IMR-90 (cell line): Measurements from ENCODE around the gene HAO2. TPM values are rescaled to one million over a fixed set of nuclear protein-coding genes. Genes with fewer than 3 reads are reported as not detected.

ENCODE experiments used
- ATAC-seq: fragments of 200-7000 bp; cut with Tn5 transposase; 2 replicates; pipeline ENCODE4 v1.9.1; 2020; ENCODE audit warnings: low read depth, mild to moderate bottlenecking, moderate library complexity
- BruUV-seq: library from RNA; stranded (reverse); fragments of 400-500 nt; replicated peaks from 2 replicates; lab custom pipeline; 2021; lab: Mats Ljungman, UMichigan
- CTCF ChIA-PET: fragments of 300-600 bp; formaldehyde crosslinking; extraction: SDS; loops from one replicate; lab custom pipeline; 2021; ENCODE audit warnings: antibody characterized with exemption; lab: Yijun Ruan, JAX
- POLR2A ChIA-PET: fragments of 300-600 bp; sonication (Branson Sonifier 250); formaldehyde crosslinking; loops from one replicate; lab custom pipeline; 2022; ENCODE audit warnings: antibody characterized with exemption; ENCODE audit not compliant: unreplicated experiment; lab: Charles Lee
- DNase-seq: peaks from one replicate; pipeline ENCODE4 v3.0.0; 2013
- H2AFZ ChIP-seq: replicated peaks from 2 replicates; pipeline ENCODE3; 2013; ENCODE audit warnings: low read length, mild to moderate bottlenecking; ENCODE audit not compliant: poor library complexity
- H2AK5ac ChIP-seq: 2 replicates; pipeline ENCODE4 v1.6.1; 2013; ENCODE audit warnings: low read depth, low read length, inconsistent platforms
- H2AK9ac ChIP-seq: replicated peaks from 2 replicates; pipeline ENCODE3; 2013; ENCODE audit warnings: mild to moderate bottlenecking, low read depth, low read length, moderate library complexity; ENCODE audit not compliant: poor library complexity
- H2BK120ac ChIP-seq: 2 replicates; pipeline ENCODE4 v1.6.1; 2013; ENCODE audit warnings: low read depth, low read length, inconsistent platforms
- H2BK15ac ChIP-seq: 3 replicates; pipeline ENCODE4 v1.6.1; 2013; ENCODE audit warnings: low read depth, low read length, inconsistent platforms
- H2BK20ac ChIP-seq: 2 replicates; pipeline ENCODE4 v1.6.1; 2013; ENCODE audit warnings: low read depth, mild to moderate bottlenecking, inconsistent platforms, low read length, moderate library complexity
- H2BK5ac ChIP-seq: 2 replicates; pipeline ENCODE4 v1.6.1; 2013; ENCODE audit warnings: mild to moderate bottlenecking, low read depth, low read length, inconsistent platforms; ENCODE audit not compliant: poor library complexity, severe bottlenecking
- H3K14ac ChIP-seq: replicated peaks from 2 replicates; pipeline ENCODE4 v1.6.1; 2013; ENCODE audit warnings: low read depth, low read length, inconsistent platforms
- H3K18ac ChIP-seq: 2 replicates; pipeline ENCODE4 v1.6.1; 2013; ENCODE audit warnings: low read depth, low read length, control low read depth
- H3K23ac ChIP-seq: 2 replicates; pipeline ENCODE4 v1.6.1; 2013; ENCODE audit warnings: low read depth, low read length, inconsistent platforms
- H3K27ac ChIP-seq: 2 replicates; pipeline ENCODE4 v1.5.1; 2013; ENCODE audit warnings: mild to moderate bottlenecking, control low read depth, low read length; ENCODE audit not compliant: insufficient read depth
- H3K27me3 ChIP-seq: 2 replicates; pipeline ENCODE4 v1.6.1; 2013; ENCODE audit warnings: low read length; ENCODE audit not compliant: control insufficient read depth, insufficient read depth
- H3K36me3 ChIP-seq: 2 replicates; pipeline ENCODE4 v1.6.1; 2013; ENCODE audit warnings: low read length, mixed read lengths; ENCODE audit not compliant: control insufficient read depth, insufficient read depth
- H3K4ac ChIP-seq: 2 replicates; pipeline ENCODE4 v1.6.1; 2013; ENCODE audit warnings: low read depth, low read length, inconsistent platforms
- H3K4me1 ChIP-seq: 2 replicates; pipeline ENCODE4 v1.6.1; 2013; ENCODE audit warnings: low read length, mixed read lengths; ENCODE audit not compliant: control insufficient read depth, insufficient read depth
- H3K4me2 ChIP-seq: 2 replicates; pipeline ENCODE4 v1.6.1; 2013; ENCODE audit warnings: low read depth, mild to moderate bottlenecking, control low read depth, low read length, moderate library complexity
- H3K4me3 ChIP-seq: 2 replicates; pipeline ENCODE4 v1.5.1; 2013; ENCODE audit warnings: low read depth, mild to moderate bottlenecking, control low read depth, low read length, moderate library complexity; ENCODE audit not compliant: insufficient read depth
- H3K56ac ChIP-seq: 2 replicates; pipeline ENCODE4 v1.6.1; 2013; ENCODE audit warnings: low read length, inconsistent platforms; ENCODE audit not compliant: insufficient read depth; ENCODE audit errors: extremely low read depth
- H3K79me1 ChIP-seq, 2 experiments: 2 replicates each; pipeline ENCODE4 v1.6.1; 2013; ENCODE audit warnings: low read length in 2 of 2, inconsistent platforms in 1 of 2, low read depth in 1 of 2
- H3K9ac ChIP-seq: 2 replicates; pipeline ENCODE4 v1.6.1; 2013; ENCODE audit warnings: low read depth, low read length, control low read depth
- H3K9me1 ChIP-seq: 2 replicates; pipeline ENCODE4 v1.6.1; 2013; ENCODE audit warnings: low read length, inconsistent platforms; ENCODE audit not compliant: insufficient read depth
- H3K9me3 ChIP-seq: 2 replicates; pipeline ENCODE4 v1.6.1; 2013; ENCODE audit warnings: low read length; ENCODE audit not compliant: control insufficient read depth, insufficient read depth
- H4K20me1 ChIP-seq: 2 replicates; pipeline ENCODE4 v1.6.1; 2013; ENCODE audit warnings: low read length, inconsistent platforms; ENCODE audit not compliant: insufficient read depth
- H4K5ac ChIP-seq: 2 replicates; pipeline ENCODE4 v1.6.1; 2013; ENCODE audit warnings: mild to moderate bottlenecking, low read depth, low read length, control low read depth
- H4K8ac ChIP-seq, 2 experiments: 2 replicates each; pipeline ENCODE4 v1.6.1; 2013; ENCODE audit warnings: low read depth in 2 of 2, low read length in 2 of 2, control low read depth in 1 of 2, inconsistent platforms in 1 of 2
- H4K91ac ChIP-seq: 2 replicates; pipeline ENCODE4 v1.6.1; 2013; ENCODE audit warnings: low read depth, low read length, inconsistent platforms; ENCODE audit not compliant: insufficient read depth
- BHLHE40 ChIP-seq: fragments of 150-350 bp; IDR thresholded peaks from 2 replicates; pipeline ENCODE4 v1.6.1; 2016; ENCODE audit warnings: mild to moderate bottlenecking, low read depth, low read length
- CEBPB ChIP-seq: IDR thresholded peaks from 2 replicates; pipeline ENCODE4 v1.6.1; 2012; ENCODE audit warnings: low read depth, low read length, improper control_type of control experiment
- CHD1 ChIP-seq: IDR thresholded peaks from 2 replicates; pipeline ENCODE4 v1.6.1; 2012; ENCODE audit warnings: low read depth, low read length, improper control_type of control experiment
- CTCF ChIP-seq: conservative IDR thresholded peaks from 2 replicates; pipeline ENCODE4 v1.5.1; 2012; ENCODE audit warnings: mild to moderate bottlenecking, low read depth, low read length, improper control_type of control experiment
- FOS ChIP-seq: fragments of 150-350 bp; IDR thresholded peaks from 2 replicates; pipeline ENCODE4 v1.6.1; 2016; ENCODE audit warnings: low read depth, low read length
- MAFK ChIP-seq: IDR thresholded peaks from 2 replicates; pipeline ENCODE4 v1.6.1; 2012; ENCODE audit warnings: low read depth, low read length, improper control_type of control experiment
- MAZ ChIP-seq: IDR thresholded peaks from 2 replicates; pipeline ENCODE4 v1.6.1; 2012; ENCODE audit warnings: low read depth, mild to moderate bottlenecking, low read length, improper control_type of control experiment, moderate library complexity, borderline replicate concordance
- MXI1 ChIP-seq: IDR thresholded peaks from 2 replicates; pipeline ENCODE4 v1.6.1; 2012; ENCODE audit warnings: low read depth, mild to moderate bottlenecking, low read length, moderate library complexity, borderline replicate concordance
- NFE2L2 ChIP-seq: fragments of 150-350 bp; IDR thresholded peaks from 2 replicates; pipeline ENCODE4 v1.6.1; 2016; ENCODE audit warnings: low read depth, mild to moderate bottlenecking, low read length
- POLR2A ChIP-seq: IDR thresholded peaks from 2 replicates; pipeline ENCODE4 v1.6.1; 2012; ENCODE audit warnings: mild to moderate bottlenecking, low read depth, low read length
- RAD21 ChIP-seq: IDR thresholded peaks from 2 replicates; pipeline ENCODE4 v1.6.1; 2012; ENCODE audit warnings: low read length, improper control_type of control experiment
- RCOR1 ChIP-seq: IDR thresholded peaks from 2 replicates; pipeline ENCODE4 v1.6.1; 2012; ENCODE audit warnings: mild to moderate bottlenecking, low read length, improper control_type of control experiment; ENCODE audit not compliant: insufficient replicate concordance
- RFX5 ChIP-seq: IDR thresholded peaks from 2 replicates; pipeline ENCODE4 v1.8.0; 2012; ENCODE audit warnings: low read depth, mild to moderate bottlenecking, low read length, moderate library complexity
- SMC3 ChIP-seq: fragments of 150-350 bp; IDR thresholded peaks from 2 replicates; pipeline ENCODE4 v1.6.1; 2016; ENCODE audit warnings: low read depth, mild to moderate bottlenecking, antibody characterized with exemption, low read length, moderate library complexity
- dilution Hi-C: fragments of 300-500 bp; cut with HindIII; formaldehyde crosslinking; loops from one replicate; pipeline ENCODE4 v1.14.3; 2018; ENCODE audit warnings: low sequenced_read_pairs; ENCODE audit not compliant: unreplicated experiment
- in situ Hi-C: fragments of 300-500 bp; cut with MboI; formaldehyde crosslinking; loops from 3 replicates; pipeline ENCODE4 v1.14.3; 2019; ENCODE audit warnings: low sequenced_read_pairs, inconsistent platforms, mixed read lengths
- intact Hi-C: fragments of 100-400 bp; cut with micrococcal nuclease; formaldehyde crosslinking; loops from 2 replicates; pipeline ENCODE4 v1.10.0; 2022
- polyA plus RNA-seq, 3 experiments: library from polyadenylated mRNA; depleted of rRNA; stranded (reverse); fragments of >200 nt; gene quantifications; 2 replicates each; pipeline ENCODE4 v1.2.3, GENCODE V29; 2012; ENCODE audit warnings: low replicate concordance in 1 of 3
- total RNA-seq: library from RNA; depleted of rRNA; stranded (reverse); fragments of >200 nt; gene quantifications from 2 replicates; pipeline ENCODE4 v1.2.3, GENCODE V29; 2012

HAO2 gene
- total and polyA plus RNA-seq, 2 of the 4 experiments (the other 2 are of a cell fraction), result not detected

- Histone ChIP-seq H2AFZ (no peak overlapping the region), H3K9me3 (no peaks in the 10 kb centered on the region), H3K4me1 (no peaks in the 10 kb centered on the region), H3K36me3 (no peaks in the 10 kb centered on the region), H3K14ac (no peak overlapping the region), H3K27ac (no peak overlapping the region), H2BK5ac (no peak overlapping the region), H3K4ac (no peak overlapping the region), H2BK15ac (no peak overlapping the region), H4K20me1 (no peaks in the 10 kb centered on the region), H4K8ac (no peak overlapping the region), H4K5ac (no peak overlapping the region), H3K4me2 (no peak overlapping the region), H3K9ac (no peak overlapping the region), H2BK20ac (no peak overlapping the region), H3K4me3 (no peak overlapping the region), H3K18ac (no peak overlapping the region), H3K9me1 (no peaks in the 10 kb centered on the region), H3K23ac (no peak overlapping the region), H2AK9ac (no peak overlapping the region), H4K91ac (no peak overlapping the region), H2BK120ac (no peak overlapping the region), H2AK5ac (no peak overlapping the region), H3K56ac (no peak overlapping the region), H3K79me1 (no peaks in the 10 kb centered on the region), H3K27me3 (peaks cover 1% of the 10 kb centered on the region; the same call in 1 of the 2 replicates)
- CTCF ChIA-PET, result interaction anchor here (0.6 kb wide), 1 partner anchor 253 kb away, joined by 5 read pairs; no protein-coding TSS in a partner anchor
- no TSS peak for BruUV-seq
- TF ChIP-seq RCOR1, result no peak
- no peak for TF ChIP-seq MAZ
- TF ChIP-seq POLR2A, result no peak
- TF ChIP-seq CHD1, result no peak
- no peak for TF ChIP-seq SMC3
- no peak for TF ChIP-seq NFE2L2
- no peak for TF ChIP-seq BHLHE40
- TF ChIP-seq RFX5, result no peak
- TF ChIP-seq CEBPB, result no peak
- no peak for TF ChIP-seq CTCF
- no peak for TF ChIP-seq MAFK
- no peak for TF ChIP-seq MXI1
- no peak for TF ChIP-seq FOS
- TF ChIP-seq RAD21, result no peak
- dilution Hi-C loops (no loop called here), intact Hi-C loops (no loop called here), in situ Hi-C loops (no loop called here)
- ATAC-seq (no peak), DNase-seq (no peak)
- POLR2A ChIA-PET, result no interaction called here
Observed at GRCh38 chr1:119320100-119320499, 48.5 kb upstream of the HAO2 start.
